Breast epithelium (tissue), 3 donors: ENCODE measurements around the gene KLF7.

Experiments used
- POLR2A ChIP-seq: fragments of 450-650 bp; IDR thresholded peaks from one replicate; pipeline ENCODE4 v1.6.1; 2016; ENCODE audit warnings: antibody characterized with exemption, mild to moderate bottlenecking, moderate library complexity
- TF ChIP-seq, protein P1 (sequence below), 3 donors: fragments of 450-650 bp; IDR thresholded peaks; one replicate each; pipeline ENCODE4 v1.5.1; 2016 to 2017; ENCODE audit warnings: antibody characterized with exemption in 3 of 3, mild to moderate bottlenecking in 3 of 3, moderate library complexity in 3 of 3

DNA sequence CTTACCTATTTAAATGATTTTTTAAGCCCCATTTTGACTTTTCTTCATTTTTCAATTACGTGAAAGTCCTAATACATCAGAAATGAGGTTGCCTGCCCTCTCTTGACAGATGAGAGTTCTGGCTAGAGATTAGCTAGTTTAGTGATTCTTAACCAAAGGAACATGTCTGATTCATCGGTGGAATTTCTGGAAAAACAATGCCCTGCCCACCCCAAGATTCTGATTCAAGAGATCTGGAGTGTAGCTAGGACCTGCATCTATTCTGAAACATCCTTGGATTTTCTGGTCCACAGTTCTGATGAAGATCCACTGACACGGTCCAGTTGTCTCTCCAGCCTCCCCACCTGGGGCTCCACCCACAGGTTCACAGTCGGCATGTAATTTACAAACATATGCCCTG, 111.2 kb downstream of the KLF7 start:
- TF ChIP-seq, protein P1, sequence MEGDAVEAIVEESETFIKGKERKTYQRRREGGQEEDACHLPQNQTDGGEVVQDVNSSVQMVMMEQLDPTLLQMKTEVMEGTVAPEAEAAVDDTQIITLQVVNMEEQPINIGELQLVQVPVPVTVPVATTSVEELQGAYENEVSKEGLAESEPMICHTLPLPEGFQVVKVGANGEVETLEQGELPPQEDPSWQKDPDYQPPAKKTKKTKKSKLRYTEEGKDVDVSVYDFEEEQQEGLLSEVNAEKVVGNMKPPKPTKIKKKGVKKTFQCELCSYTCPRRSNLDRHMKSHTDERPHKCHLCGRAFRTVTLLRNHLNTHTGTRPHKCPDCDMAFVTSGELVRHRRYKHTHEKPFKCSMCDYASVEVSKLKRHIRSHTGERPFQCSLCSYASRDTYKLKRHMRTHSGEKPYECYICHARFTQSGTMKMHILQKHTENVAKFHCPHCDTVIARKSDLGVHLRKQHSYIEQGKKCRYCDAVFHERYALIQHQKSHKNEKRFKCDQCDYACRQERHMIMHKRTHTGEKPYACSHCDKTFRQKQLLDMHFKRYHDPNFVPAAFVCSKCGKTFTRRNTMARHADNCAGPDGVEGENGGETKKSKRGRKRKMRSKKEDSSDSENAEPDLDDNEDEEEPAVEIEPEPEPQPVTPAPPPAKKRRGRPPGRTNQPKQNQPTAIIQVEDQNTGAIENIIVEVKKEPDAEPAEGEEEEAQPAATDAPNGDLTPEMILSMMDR (IDR thresholded peaks at IDR 0.05), result no peak
- TF ChIP-seq POLR2A, result no peak
